Transverse colon (tissue), 3 donors: ENCODE results near the gene MN1.

ENCODE experiments used
- EP300 ChIP-seq: sonication (generic); formaldehyde crosslinking; IDR thresholded peaks from one replicate; pipeline ENCODE4 v1.6.1; 2017; ENCODE audit warnings: antibody characterized with exemption, low read depth
- POLR2A ChIP-seq: fragments of 450-650 bp; IDR thresholded peaks from one replicate; pipeline ENCODE4 v1.6.1; 2016; ENCODE audit warnings: antibody characterized with exemption, mild to moderate bottlenecking, moderate library complexity
- POLR2AphosphoS5 ChIP-seq, 3 donors: sonication (generic); formaldehyde crosslinking; IDR thresholded peaks; one replicate each; pipeline ENCODE4 v1.6.1; 2016; ENCODE audit warnings: antibody characterized with exemption in 3 of 3

- no peak for TF ChIP-seq POLR2AphosphoS5 (IDR thresholded peaks at IDR 0.05)
- no peak for TF ChIP-seq EP300
- no peak for TF ChIP-seq POLR2A
Observed at GRCh38 chr22:27761665-27762064, 39.9 kb downstream of the MN1 start.
